Islet of Langerhans (tissue), 1 donor: ENCODE measurements around the gene ARPP21.

Source experiments
- FAIRE-seq: peaks from one replicate; lab custom pipeline; 2011; peaks lifted over from hg19 to GRCh38; lab: Jason Lieb, UNC

Gene ARPP21

GRCh38 chr3:35641920-35642527, 2.7 kb downstream of the ARPP21 start:
- peak; percentile 9 for FAIRE-seq

GRCh38 chr3:35643495-35643894, 4.2 kb downstream of the ARPP21 start:
- no peak for FAIRE-seq

DNA sequence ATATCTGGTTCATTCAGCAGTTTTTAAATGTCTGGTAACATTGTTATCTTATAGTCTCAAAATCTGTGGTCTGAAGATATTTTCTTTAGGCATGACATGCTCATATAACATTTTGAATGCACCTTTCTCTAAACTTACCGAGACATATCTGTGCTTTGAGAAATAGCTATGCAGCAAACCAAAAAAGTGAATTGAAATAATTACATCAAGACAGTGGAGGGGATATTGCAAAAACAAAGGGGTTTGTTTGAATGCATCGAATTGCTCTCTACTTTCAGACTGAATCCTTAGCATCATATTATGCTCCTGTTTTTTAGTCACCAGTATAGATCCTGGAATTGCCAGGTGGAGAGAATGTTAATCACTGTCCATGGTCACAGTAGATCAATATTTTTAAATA, 5.1 kb downstream of the ARPP21 start:
- FAIRE-seq: no peak

- no peak for FAIRE-seq
Observed at GRCh38 chr3:35645189-35645588, 5.9 kb downstream of the ARPP21 start.

DNA sequence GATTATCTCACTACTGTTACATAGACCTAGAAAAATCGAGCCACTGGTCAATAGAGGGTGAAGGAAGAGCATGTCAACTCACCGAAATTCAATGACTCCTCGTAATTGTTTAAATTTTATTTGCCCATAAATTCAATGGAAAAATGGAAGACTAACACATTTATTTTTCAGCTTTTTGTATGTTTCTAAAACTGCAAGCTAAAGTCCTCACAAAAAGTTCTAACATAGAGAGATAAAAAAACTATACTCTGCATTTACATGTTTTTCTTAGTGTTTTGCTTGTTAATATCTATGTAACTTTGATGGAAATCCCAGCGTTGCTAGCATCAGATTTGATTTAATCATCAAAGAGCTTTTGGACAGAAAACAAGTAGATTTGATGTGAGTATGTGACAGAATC, 6.8 kb downstream of the ARPP21 start:
- no peak for FAIRE-seq

- no peak for FAIRE-seq
Observed at GRCh38 chr3:35647461-35647860, 8.1 kb downstream of the ARPP21 start.

DNA sequence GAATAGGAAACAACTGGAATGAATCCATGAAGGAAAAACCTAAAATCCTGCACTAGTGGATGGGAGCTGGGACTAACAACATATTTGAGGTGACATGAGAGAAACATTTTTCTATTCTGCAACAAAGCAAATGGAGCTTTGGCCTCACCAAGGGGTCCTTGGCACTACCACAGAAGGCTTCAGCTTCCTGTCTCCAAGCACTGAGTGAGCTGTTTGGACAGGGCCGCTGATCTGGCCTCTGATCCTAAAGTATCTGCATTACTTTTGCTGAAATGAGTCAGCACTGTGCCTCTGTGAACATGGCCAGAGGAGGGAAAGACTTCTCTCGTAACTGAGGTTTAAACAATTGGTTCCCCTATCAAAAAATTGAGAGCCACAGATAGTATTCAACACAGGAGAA, 9.0 kb downstream of the ARPP21 start:
- no peak for FAIRE-seq

DNA sequence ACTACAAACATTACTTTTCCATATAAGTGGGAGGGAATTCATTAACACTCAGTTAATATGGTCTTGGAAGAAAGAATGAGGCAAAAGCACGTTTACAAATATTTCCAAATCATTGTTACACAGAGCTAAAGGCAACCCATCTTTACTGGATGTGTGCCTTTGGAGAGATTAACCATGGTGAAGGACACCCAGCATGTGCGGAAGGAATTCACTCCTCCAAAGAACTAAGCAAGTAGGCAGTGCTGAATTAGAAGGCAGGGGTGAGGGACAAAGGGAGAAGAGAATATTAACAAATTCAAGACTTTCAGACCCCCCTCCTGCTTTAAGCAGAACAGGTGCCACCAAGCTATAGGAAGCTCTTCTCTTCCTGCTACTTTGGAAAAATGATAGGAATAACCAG, 10.1 kb downstream of the ARPP21 start:
- no peak for FAIRE-seq

DNA sequence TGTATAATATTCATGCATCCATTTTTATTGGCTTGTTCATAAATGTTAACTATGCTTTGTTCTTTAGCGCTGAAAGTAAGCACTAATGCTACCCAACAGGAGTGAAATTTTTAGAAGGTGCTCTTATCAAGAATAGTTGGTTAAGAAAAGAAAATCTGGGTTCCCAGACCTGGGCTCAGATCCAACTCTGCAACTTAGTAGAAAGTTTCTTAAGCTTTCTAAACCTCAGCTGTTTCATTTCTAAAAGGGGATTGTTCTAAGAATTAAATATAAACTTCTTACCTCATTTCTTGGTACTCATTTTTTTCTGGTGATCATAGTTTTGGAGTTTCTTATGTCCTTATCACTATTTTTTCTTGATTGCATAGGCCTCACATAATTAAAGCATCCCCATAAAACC, 12.1 kb downstream of the ARPP21 start:
- FAIRE-seq: no peak

- FAIRE-seq: no peak
Observed at GRCh38 chr3:35651851-35652250, 12.5 kb downstream of the ARPP21 start.

DNA sequence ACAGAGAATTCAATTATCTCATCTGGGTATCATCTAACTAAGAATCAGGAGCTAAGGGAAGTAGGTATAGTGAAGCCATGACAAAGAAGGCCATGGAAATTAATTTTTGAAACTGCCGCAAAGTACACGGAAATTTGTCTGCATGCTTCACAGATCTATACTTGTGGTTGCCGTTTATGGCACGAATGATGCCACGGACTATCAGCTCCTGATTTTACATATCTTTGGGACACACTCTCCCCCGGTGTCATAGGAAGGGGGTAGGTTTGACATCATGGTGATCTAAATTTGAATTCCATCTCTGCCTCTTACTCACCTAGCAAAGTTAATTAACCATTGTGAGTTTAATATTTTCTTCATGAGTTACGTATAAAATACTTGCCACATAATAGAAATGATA, 14.0 kb downstream of the ARPP21 start:
- no peak for FAIRE-seq

GRCh38 chr3:35654476-35654875, 15.2 kb downstream of the ARPP21 start:
- FAIRE-seq: no peak

GRCh38 chr3:35658686-35659085, 19.4 kb downstream of the ARPP21 start:
- no peak for FAIRE-seq

- FAIRE-seq: peak; percentile 69
Observed at GRCh38 chr3:35659768-35660167, 20.4 kb downstream of the ARPP21 start.

DNA sequence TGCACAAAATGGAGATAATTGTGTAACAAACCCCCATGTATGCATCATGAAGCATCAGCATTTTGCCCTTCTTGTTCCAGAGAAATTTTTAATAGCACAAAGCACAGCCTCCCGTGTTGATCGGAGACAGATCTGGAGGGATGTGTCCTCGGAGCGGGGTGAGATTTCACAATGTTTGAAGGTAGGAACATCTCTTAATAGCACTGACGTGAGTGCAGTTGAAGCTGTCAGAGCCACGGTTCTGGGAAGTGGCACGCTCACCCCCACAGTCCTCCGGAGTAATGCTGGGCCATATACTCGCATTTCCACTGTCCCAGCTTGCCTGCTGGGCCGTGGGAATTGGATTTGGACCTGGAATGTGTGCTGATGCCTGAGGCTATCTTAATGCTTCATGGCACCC, 24.1 kb downstream of the ARPP21 start:
- no peak for FAIRE-seq

GRCh38 chr3:35664460-35664919, 25.2 kb downstream of the ARPP21 start:
- no peak for FAIRE-seq

GRCh38 chr3:35665390-35666055, 26.2 kb downstream of the ARPP21 start:
- no peak for FAIRE-seq

- no peak for FAIRE-seq
Observed at GRCh38 chr3:35666888-35667287, 27.6 kb downstream of the ARPP21 start.

DNA sequence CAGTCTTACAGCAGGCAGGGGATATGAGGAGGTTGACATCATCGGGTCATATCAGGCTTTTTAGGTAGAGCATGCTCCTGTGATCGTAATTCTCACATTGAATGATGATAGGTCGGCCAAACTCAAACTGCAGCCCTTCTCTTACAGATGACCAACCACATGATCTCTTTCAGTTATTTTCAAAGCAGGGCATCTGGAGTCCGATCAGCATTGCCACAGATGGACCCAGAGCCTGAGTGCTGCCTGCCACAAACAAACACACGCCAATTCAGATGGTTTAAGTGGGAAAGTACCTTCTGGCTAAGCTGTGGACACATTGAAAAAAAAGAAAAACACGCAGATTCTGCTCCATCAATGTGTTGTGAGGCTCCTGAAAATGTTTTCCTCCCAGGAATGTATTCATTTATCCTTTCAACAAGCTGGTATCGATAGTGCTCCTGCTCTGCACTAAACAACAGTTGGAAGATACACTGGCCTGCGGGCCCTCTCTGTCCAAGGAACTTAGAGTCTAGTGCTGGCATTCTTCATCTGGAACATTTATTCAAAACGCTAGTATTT, 31.2 kb downstream of the ARPP21 start:
- FAIRE-seq: no peak

DNA sequence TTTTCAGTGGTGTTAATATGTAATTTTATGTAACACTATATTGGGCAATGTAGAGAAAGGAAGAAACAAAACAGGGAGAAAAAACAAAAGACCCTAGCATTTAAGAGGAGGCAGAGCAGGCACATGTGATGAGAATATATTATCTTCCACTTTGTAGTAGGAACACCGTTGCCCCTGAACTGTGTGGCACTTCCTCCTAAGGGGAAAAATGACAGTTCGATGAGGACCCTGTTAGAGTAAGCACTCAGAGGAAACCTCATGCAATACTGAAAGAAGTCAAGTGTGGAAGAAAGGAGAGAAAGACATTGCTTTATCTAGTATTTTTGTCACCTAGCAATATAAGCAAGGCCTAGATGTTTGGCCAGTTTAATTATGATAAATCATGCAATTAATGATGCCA, 32.2 kb downstream of the ARPP21 start:
- no peak for FAIRE-seq

DNA sequence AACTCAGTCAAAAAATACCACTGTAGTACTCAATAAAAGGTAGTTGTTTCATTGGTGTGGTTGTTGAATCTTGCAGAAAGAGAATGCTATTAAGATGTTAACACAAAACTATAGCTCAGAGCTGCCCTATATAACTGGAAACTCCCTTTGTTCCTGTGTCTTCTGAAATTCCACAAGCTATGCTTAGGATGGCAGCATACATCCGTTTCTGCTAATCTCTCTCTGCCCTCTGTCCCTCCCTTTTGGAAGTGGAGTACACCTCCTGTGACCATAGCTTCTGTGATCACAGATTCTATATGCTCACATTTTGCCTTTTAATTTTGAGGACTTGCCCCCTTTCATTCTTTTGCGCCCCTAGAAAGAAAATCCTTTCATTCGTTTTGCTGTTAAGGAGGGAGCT, 33.7 kb downstream of the ARPP21 start:
- FAIRE-seq: no peak

DNA sequence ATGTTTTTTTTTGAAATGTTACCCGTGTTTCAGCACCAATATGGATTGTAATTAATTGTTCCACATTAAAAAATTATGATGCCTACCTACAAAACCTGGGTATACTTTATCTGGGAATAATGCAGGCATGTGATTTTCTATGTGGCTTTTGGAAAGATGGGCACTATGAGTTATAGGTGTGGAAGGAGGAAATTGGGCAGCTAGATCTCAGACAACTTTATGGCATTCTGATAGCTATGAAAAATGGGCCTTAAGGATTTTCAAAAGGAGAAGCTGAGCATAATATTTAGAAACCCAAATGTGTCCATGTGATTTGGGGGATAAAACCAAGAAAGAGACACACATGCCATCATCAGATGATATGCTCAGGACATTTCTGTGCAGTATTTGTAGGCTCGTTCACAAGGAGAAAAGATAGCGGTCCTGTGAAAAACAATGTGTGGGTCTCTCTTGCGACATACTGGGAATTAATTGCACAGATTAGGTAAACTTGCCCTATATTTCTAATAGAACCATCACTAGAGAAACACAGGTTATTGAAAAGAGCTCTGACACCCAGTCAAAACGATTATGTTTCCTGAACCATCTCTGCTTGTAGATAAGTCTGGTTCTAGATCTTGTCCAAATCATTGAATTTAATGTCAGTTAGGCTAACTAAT, 35.3 kb downstream of the ARPP21 start:
- FAIRE-seq: no peak

DNA sequence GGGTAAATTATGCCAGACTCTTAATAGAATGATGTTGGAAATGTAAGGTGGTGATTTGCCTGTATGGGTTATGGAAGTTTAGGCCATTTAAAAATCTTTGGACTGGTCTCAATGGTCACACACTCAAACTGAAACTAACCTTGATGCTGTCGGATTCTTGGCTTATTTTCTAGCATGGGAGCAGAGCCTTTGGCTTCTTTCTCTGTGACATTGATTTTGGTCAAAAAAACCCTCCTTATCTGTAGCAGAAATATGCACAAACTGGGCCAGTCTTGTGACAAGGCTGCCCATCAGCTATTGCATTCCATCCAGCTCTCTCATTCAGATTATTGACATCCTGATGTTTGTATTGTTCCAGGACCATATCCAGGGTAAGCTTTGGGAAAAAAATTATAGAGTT, 35.9 kb downstream of the ARPP21 start:
- FAIRE-seq: no peak

- FAIRE-seq: no peak
Observed at GRCh38 chr3:35675621-35676020, 36.3 kb downstream of the ARPP21 start.
